Activated CD4-positive, alpha-beta T cell treated with anti-CD3 and anti-CD28 coated beads for 48 hours (primary cell): Measurements from ENCODE around the gene PRMT9.

ENCODE experiments used
- DNase-seq: peaks from one replicate; pipeline ENCODE4 v3.0.0-alpha.2; 2020

Gene PRMT9

DNA sequence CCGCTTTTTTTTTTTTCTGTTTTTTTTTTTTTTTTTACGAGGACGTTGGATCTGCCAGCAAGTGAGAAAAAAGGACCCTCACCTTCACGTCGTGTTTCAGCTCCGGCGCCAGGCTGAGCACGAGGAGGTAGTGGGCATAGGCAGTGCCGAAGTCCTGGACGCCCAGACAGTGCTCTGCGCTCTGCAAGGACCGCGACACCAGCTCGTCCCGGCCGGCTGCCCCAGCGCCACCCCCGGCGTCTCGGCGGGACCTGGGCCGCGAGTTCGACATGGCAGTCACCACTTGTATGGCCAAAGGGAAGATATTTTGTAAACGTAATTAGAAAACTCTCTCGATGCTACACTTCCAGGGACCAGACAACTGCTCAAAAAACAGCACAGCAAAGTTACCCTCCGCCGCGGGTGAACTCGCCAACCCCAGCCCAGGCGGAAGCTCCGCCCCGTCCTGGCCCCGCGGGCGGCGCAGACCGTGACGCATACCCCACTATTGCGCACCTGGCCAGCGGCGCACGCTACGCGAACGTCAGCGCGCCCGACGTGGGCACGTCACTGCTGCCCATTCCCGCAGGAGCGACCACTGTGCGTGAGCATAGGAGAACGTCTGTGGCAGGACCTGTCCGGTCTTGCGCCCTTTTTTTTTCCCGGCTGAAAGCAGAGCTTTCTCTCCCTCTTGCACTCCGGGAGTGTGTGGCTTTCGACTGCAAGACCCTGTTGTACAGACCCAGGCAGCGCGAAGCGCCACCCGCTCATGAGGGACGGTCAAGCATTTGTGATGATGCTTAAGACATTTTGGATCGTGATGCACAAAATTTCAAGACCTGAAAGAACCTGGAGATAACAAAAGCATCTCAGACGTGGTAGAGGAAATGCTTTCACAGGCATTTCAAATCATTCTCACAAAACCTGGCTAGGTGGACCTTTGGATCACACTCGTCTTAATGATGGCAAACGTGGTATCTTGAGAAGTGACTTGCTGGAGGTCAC is at the start of gene PRMT9:
PRMT9 (minus strand) TSS at position 447 of the 984 bp plus-strand sequence; CDS start at position 271, 176 bp downstream.
- peak; percentile 92 for DNase-seq

DNA sequence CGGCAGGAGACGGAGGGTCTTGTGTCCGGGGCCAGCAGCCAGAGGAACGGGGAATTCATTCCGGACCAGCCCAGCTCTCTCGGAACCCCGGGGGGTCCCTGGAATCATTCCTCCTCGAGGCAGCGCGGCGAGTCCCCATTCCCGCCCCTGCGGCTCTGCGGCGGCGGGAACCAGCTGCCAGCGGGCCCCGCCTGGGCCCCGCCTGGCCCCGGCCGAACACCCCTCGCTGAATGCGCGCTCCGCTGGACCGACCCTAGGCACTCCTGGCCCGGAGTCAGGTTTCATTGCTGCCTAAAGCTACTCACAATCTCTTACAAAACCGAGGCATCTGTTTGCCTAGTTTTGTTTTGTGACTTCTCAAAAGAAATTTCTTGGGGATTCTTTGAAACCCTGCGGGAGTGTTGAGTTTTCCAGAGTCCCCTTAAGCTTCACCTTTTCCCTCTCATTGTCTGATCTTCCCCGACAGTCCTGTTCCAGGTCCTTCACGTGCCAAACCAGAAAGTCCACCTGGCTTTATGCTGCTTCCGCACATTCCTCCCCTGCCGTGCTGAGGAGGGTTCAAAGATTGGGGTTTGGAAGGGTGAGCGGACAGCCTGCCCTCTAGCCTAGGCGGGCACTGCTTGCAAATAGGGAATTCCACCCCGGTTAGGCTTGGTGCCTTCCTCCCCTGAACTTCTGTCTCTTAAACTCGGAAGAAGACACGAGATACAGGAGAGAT is 48.7 kb upstream of the PRMT9 start:
- DNase-seq: no peak

DNA sequence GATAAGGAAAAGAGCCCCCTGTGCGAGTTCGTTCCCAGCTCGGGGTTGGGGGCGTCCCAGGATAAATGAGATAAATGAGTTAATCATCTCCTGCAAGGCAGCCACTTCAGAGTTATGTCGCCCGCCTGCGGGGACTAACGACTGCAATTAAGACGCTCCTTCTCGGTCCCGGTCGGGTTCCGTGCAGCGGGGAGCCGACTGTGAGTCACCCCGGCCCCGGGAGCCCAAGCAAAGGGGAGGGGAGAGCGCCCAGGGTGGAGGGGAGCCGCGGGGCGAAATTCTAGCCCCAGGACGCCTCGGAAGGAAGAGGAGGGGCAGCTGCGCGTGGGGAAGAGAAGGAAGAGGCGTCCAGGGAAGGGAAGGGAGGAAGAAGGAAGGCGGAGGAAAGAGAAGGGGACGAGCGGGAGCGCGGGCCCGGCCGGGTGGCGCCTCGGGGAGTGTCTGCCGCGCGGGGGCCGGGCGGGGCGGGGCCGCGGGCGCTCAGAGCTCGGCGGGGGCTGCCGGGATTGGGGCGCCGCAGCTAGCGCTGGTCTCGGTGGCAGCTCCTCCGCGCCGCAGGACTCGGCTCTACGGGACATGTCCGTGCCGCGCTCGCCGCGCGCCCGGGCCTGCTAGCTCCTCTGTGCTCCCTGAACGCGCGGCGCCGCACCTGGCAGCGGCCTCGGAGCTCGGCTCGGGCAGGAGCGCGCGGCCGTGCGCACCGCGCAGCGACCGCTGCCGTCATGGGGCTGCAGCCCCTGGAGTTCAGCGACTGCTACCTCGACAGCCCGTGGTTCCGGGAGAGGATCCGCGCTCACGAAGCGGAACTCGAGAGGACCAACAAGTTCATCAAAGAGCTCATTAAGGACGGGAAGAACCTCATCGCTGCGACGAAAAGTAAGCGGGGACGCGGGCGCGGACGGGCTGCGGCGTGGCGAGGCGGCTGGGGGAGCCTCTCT is 47.9 kb upstream of the PRMT9 start, which contains the start of gene ARHGAP10:
ARHGAP10 (plus strand) TSS at position 509 of the 938 bp plus-strand sequence; CDS start at position 723, 214 bp downstream.
- DNase-seq: peak; percentile 76

DNA sequence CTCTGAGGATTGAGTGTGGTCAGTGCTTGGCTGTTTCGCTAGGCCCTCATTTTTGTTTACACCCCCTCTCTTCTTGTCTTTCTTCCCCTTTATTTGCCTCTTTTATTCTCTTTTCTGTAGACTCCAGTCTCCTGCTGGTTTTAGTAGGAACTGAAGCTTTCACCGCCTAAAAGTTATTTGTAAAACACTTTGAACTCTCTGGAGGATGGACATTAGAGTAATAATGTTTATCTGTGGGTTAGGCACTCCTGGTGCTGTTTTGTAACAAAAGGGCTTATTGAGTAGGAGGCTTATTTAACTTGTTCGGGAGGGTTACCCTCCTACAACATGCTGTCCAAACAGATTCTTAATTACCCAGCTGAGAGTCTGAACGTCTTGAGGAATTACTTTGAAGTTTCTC is 46.4 kb upstream of the PRMT9 start:
- DNase-seq: no peak

DNA sequence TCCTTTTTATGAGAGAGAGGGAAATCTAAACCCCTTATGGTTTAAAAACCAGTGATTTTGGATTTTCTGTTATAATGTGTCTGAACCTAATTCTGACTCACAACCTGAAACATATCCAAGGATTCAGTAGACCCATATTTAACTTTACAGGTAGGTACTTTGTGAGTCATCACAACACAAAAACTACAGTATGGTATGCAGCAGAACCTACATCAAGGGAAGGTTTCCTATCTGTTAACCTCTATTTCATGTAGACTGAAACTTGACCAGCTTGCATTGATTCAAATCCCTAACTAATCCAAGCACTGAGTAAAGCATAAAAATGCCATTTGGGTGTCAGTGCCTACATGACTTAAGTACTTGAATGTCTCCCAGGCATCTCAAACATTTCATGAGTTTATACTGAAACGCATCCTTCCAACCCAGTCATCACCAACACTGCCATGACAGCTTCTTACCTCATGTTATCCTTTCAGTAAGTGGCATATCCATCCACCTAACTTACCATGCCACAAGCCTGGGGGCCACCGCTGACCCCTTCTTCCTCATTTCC is 43.6 kb upstream of the PRMT9 start:
- DNase-seq: no peak

DNA sequence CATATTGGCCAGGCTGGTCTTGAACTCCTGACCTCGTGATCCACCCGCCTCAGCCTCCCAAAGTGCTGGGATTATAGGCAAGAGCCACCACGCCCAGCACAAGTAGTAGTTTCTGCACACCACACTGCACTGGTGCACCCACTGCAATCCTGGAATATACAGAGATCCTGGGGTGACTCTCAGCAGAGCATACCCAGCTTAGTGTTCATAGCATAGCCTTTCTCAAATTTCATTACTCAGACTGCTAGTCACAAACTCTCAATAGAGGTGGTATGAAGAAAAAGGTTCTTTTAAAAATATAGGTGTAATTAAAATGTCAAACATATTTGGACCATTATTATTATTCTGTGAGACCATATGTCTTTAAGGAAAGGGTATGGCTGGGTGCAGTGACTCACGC is 41.7 kb upstream of the PRMT9 start:
- DNase-seq: no peak

DNA sequence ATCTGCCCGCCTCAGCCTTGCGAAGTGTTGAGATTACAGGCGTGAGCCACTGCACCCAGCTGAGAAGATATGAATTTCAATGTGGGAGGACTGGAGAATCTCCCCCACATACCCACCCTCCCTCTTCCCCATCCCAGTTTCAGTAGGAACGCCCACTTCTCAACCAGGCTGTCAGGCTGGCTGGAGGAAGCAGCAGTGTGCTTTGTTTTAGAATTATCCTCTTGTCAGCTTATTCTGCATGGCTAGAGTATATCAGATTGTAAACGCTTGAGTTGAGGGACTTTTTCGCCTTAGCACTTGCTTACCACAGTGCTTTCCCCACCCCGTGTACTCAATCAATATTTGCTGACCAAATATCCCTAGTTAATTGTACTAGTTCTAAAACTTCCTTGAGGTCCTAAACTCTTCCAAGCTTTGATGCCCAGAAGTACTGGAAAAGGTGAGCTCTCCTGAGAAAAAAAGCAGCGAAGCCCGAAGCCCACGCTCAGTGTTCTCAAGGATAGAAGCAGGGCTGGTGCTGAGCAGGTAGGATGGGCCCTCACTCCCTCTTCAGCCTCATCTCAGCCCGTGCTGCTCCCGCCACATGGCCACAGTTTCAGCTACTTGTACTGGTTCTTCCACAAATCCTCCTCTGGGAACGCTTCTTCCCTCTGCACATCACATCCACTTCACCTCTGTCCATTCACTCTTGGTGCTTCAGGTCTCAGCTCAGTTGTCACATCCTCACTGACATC is 40.7 kb upstream of the PRMT9 start:
- no peak for DNase-seq

DNA sequence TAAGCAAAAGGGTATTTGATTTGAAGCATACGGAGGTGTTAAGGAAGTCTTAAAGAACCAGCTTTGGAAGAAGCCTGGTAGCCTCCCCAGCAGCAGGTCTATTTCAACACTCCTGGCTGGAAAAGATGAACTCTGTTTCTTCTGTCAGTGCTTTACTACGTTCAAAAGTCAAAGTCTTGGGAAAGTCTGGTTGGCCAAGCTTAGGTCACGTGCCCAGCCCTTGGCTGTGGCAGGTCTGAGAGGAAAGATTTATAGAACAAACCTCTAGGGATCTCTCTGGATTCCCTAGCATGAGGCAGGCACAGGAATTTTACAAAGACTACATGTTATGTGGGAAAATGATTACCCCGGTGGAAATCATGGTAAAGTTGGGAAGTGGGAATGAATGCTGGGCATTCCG is 39.4 kb upstream of the PRMT9 start:
- no peak for DNase-seq

DNA sequence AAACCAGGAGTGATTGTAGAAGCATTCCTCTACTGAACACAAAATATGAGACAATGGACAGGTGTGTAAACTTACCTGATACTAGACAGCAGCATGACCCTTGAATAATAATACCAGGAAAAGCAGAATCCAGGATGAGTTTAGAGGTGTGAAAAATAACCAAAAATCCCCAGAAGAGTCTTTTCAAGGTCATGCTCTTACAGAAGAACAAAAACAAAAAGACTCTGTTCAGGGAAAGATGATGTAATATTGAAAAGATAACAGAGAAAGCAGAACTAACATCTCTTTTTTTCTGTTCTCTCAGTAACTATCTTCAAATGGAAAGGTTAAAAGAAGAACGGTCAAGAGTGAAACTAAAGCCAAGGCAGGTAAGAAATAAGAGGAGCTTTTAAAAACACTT is 33.9 kb upstream of the PRMT9 start:
- DNase-seq: no peak

DNA sequence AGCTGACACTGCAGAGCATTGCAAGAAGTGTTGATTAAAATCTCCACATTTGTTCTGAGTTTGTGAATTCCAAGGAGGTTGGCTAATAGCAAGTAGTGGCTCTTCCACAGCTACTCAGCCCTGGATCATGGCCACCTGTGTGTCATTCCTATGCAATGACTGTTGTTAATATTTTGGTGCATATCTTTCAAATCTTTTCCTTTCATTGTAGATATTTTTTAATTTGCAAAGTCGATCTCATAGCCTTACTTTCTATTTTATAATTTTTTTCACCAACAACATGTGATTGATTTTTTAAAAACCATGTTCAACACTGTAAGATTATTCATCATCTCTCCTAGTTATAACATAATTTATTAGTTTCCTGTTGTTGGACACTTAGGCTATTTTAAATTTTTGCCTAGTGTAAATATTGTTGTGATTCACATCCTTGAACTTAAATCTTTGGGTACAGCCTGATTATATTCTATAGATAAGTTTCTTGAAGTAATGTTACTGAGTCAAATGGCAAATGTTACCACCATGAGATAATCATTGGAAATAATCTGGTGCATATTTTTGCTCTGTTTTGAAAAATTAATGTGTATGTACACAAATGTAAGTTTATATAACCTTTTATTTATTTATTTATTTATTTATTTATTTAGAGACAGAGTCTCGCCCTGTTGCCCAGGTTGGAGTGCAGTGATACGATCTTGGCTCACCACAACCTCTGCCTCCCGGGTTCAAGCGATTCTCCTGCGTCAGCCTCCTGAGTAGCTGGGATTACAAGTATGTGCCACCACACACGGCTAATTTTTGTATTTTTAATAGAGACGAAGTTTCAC is 30.8 kb upstream of the PRMT9 start:
- DNase-seq: no peak

DNA sequence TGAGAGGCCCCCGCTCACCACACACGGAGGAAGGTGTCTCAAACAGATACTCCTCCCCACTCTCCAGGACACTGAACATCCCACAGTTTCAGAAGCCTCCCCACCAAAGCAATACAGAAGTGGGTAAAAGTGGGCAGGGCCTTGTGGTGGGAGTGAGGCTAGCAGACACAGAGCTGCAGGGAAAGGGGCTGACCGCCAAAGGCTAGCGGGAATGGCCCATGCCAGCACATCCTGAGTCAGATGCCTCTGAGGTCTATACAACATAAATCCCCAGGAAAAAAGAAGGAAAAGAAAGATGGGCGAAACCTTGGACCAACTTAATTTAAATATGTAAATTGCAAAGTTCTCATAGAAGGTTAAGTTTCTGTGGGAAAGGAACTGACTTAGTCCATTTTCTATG is 26.0 kb upstream of the PRMT9 start:
- DNase-seq: no peak

DNA sequence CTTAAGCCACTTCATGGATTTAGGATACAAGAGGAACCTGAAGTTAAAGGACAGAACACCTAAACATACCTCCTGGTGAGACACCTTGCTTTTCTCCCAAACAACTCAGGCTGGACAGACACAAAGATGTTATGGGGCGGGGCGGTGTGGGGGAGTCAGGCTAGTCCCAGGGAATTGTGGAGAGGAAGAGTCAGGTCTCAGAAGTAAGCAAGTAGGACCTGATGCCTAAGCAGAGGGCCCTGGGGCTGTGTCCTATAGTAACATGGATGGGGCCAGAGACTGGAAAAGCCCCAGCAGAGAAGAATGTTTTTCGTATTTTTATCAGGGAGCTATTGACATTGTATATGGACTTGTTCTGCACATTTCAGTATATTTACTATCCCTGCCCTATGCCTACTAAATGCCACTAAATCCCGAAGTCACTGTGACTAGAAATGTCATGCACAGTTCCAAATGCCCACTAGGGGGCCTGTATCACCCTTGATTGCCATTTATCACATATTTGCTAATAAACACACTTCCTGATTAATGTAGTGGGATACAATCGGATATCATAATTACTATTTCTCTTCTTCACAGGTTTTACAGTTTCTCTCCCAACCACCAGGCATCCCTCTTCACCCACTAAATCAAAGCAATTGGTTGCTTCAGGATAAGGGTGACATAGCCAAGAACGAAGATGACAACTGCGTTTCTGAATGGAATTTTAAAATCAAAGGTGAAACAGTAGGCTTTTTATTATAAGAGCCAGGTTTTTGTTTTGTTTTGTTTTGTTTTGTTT is 24.1 kb upstream of the PRMT9 start:
- peak; percentile 57 for DNase-seq

DNA sequence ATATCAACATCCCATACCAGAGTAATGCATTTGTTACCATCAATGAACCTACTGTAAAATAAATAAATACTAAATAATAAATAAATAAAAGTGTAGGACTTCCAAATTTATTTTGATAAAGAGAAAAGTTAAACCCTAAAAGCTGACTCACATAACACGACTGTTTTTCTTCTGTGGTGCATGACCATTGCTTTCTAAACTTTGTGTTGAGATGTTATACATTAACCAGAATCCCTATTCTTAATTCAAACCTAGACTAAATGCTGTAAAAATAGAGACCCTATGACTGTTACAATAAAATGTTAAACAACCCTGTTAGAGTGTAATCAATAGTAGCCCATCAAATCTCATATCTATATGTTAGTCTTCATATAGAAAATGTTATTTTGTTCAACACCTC is 20.9 kb upstream of the PRMT9 start:
- no peak for DNase-seq

DNA sequence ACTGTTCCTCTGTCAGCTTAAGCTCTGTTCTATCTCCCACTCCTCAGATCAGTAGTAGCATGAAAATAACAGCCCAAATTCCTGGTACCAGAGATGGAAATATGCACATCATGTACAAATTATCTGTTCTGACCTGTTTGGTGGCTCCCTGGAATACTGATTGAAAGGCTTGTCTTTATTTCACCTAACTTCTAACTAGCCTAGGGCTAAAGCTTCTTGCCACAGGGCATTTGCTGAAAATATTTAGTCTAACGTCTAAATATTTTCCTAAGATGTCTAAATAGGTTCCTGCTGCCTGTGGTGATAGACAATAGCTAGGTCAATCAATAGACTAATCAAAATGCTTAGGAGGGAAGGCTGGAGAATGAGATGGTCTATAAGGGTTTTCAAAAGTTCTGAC is 12.9 kb upstream of the PRMT9 start:
- DNase-seq: no peak

DNA sequence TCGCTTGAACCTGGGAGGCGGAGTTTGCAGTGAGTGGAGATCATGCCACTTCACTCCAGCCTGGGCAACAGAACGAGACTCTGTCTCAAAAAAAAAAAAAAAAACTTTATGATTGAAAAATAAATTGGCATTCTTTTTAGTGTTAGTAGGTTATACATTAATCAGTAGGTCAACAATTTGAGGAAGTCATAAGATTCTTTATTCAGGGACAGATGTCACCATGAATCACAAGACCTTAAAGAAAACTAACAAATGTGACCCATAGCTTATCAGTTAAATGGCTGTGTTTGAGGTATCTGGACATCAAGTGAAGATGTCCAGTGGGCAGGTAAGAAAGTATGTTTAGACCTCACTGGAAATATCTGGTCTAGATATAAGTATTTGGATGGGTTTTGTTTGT is 9.3 kb upstream of the PRMT9 start:
- no peak for DNase-seq

DNA sequence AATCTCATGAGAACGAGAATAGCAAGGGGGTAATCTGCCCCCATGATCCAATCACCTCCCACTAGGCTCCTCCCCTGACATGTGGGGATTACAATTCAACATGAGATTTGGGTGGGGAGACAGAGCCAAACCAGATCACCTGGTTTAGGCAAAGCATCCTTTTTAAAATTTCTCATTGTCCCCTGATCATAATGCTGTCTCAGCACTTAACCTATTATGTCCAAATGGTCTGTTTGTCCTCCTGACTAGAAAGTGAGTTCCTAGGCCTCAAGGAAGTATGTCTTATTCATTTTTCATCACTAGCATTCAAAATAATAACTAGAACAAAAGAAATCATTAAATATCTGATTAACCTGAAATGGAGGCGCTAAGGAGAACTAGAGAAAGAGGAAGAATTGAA is 7.9 kb upstream of the PRMT9 start:
- no peak for DNase-seq

DNA sequence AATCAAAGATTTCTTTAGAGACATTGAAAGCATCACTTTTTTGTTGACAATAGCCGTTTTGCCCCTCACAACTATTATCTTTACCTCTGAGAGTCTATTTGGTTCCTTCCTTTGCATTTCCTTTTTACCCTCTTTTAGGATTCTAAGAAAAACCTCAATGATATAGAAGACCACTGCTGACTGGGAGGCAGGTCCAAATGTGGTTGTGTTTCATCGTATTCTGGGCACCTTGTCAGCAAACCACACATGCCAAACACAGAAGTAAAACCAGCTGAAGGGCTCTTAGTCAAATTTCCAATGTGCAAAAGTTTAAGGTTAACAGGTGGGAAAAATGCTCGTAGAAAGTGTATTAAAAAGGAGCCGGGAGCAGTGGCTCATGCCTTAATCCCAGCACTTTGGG is 5.1 kb upstream of the PRMT9 start:
- DNase-seq: no peak

DNA sequence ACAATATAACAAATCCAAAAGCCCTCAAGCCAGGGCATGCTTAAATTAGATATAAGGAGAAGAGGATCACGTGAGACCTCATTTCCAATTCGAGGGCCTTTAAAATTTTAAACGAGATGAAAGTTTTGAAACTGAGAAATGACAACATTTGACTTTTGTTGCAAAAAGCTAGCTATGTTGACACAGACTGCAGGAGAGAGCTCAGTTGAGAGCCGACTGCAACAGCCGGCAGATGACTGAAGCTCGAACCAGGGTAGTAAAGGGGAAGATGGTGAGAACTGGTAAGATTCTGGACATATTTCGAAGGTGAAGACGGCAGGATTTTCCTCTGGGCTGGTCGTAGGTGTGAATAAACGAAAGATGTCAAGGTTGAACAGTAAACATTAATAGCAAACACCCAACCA is 773 bp downstream of the PRMT9 start:
- DNase-seq: peak; percentile 12

DNA sequence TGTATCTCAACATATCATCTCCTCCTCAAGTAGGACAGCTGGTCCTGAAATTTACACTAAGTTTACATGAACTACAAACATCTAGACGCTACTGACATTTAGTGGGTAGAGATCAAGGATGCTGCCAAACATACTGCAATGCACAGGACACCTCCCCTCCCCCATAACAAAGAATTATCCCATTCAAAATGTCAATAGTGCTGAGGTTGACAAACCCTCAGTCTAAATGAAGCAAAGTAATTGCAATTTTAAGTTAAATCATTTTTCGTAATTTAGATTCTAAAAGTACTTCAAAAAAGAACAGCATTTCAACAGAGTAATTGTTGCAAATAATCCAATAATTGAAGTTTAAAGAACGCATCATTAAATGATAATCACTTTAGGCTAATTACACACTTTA is 1.2 kb downstream of the PRMT9 start:
- no peak for DNase-seq
